SU-DHL-6 (cell line): ENCODE results near the gene GCFC2.

Source experiments
- H2AFZ ChIP-seq: fragments of 200-600 bp; sonication (generic); 2 replicates; pipeline ENCODE4 v1.6.1; 2014; ENCODE audit warnings: low read depth, mild to moderate bottlenecking, moderate library complexity, mixed read lengths, antibody characterized with exemption, low read length; ENCODE audit not compliant: severe bottlenecking
- H3F3A ChIP-seq: fragments of 200-600 bp; shearing (Covaris generic); 2 replicates; pipeline ENCODE4 v1.6.0; 2016; ENCODE audit warnings: antibody characterized with exemption, mild to moderate bottlenecking; ENCODE audit not compliant: insufficient read depth
- H3K27ac ChIP-seq: fragments of 200-600 bp; sonication (generic); 2 replicates; pipeline ENCODE4 v1.5.1; 2016; ENCODE audit warnings: low read depth, mild to moderate bottlenecking, low read length, moderate library complexity, mixed read lengths
- H3K27me3 ChIP-seq: fragments of 200-600 bp; sonication (generic), shearing (Covaris generic); 2 replicates; pipeline ENCODE4 v1.6.0; 2014; ENCODE audit warnings: mild to moderate bottlenecking, low read length
- H3K36me3 ChIP-seq: fragments of 200-600 bp; sonication (generic); 2 replicates; pipeline ENCODE4 v1.6.1; 2014; ENCODE audit warnings: mild to moderate bottlenecking, low read length, mixed read lengths
- H3K4me2 ChIP-seq: fragments of 300-600, 200-600 bp; shearing (Covaris generic), sonication (generic); 2 replicates; pipeline ENCODE4 v1.6.0; 2014; ENCODE audit warnings: low read length, low read depth, mild to moderate bottlenecking; ENCODE audit not compliant: poor library complexity, severe bottlenecking
- H3K4me3 ChIP-seq: fragments of 200-600 bp; sonication (generic); 2 replicates; pipeline ENCODE4 v1.5.1; 2014; ENCODE audit warnings: antibody characterized with exemption, low read length, mild to moderate bottlenecking, mixed read lengths; ENCODE audit not compliant: insufficient read depth, poor library complexity, severe bottlenecking
- H3K79me2 ChIP-seq: fragments of 200-600 bp; sonication (generic); 2 replicates; pipeline ENCODE4 v1.6.1; 2014; ENCODE audit warnings: mild to moderate bottlenecking, low read length, moderate library complexity; ENCODE audit not compliant: insufficient read depth
- H3K9ac ChIP-seq: fragments of 200-600 bp; sonication (generic); 2 replicates; pipeline ENCODE4 v1.7.0; 2014; ENCODE audit warnings: mild to moderate bottlenecking, low read length
- H3K9me2 ChIP-seq: fragments of 200-600 bp; sonication (generic); replicated peaks from 2 replicates; pipeline ENCODE4 v1.6.1; 2014; ENCODE audit warnings: low read length; ENCODE audit not compliant: insufficient read depth
- H3K9me3 ChIP-seq: fragments of 200-600 bp; sonication (generic); 2 replicates; pipeline ENCODE4 v1.6.1; 2014; ENCODE audit warnings: low read length, mixed read lengths; ENCODE audit not compliant: insufficient read depth
- H4K20me1 ChIP-seq: fragments of 200-600 bp; sonication (generic); 2 replicates; pipeline ENCODE4 v1.6.1; 2014; ENCODE audit warnings: low read depth, mild to moderate bottlenecking, antibody characterized with exemption, low read length, moderate library complexity, mixed read lengths
- CTCF ChIP-seq: fragments of 200-600 bp; sonication (generic); IDR thresholded peaks from one replicate; pipeline ENCODE4 v1.5.1; 2017; ENCODE audit warnings: antibody characterized with exemption, mild to moderate bottlenecking, low read length, moderate library complexity; ENCODE audit not compliant: insufficient read depth, poor library complexity, severe bottlenecking
- EZH2phosphoT487 ChIP-seq: fragments of 200-600 bp; sonication (generic), shearing (Covaris generic); conservative IDR thresholded peaks from 2 replicates; pipeline ENCODE4 v1.6.1; 2018; ENCODE audit warnings: mild to moderate bottlenecking, antibody characterized with exemption, low read length, moderate library complexity, mixed read lengths

GCFC2 gene

GRCh38 chr2:75710577-75711253 is at the start of gene GCFC2:
GCFC2 (minus strand) TSS chr2:75710915; CDS start chr2:75710855, 60 bp downstream.
- Histone ChIP-seq H3K9ac (peak within 1 kb of the TSS; percentile 99), H3K36me3 (0 out of 2 replicates have a peak, but pooled peaks cover 4% of the 10 kb centered on the region), H3K4me3 (peak within 1 kb of the TSS; percentile 97), H3K4me2 (peak within 1 kb of the TSS; percentile 100), H4K20me1 (no peaks in the 10 kb centered on the region), H3K9me3 (no peaks in the 10 kb centered on the region), H3K79me2 (peaks cover 31% of the 10 kb centered on the region), H3F3A (peaks cover 11% of the 10 kb centered on the region; the same call in 1 of the 2 replicates), H3K9me2 (no peaks in the 10 kb centered on the region), H3K27ac (peak within 1 kb of the TSS; percentile 94), H2AFZ (peak within 1 kb of the TSS; percentile 100), H3K27me3 (no peaks in the 10 kb centered on the region)
- TF ChIP-seq EZH2phosphoT487 (no peak), CTCF (no peak)

GRCh38 chr2:75752828-75753227 is 42.1 kb upstream of the GCFC2 start:
- no peaks in the 10 kb centered on the region for H3K36me3 ChIP-seq
- TF ChIP-seq CTCF (no peak), EZH2phosphoT487 (no peak)
- no peaks in the 10 kb centered on the region for H4K20me1 ChIP-seq
- H3K4me3 ChIP-seq, result no peak overlapping the region
- no peak overlapping the region for H3K4me2 ChIP-seq
- H3K9ac ChIP-seq, result no peak overlapping the region
- H3K27me3 ChIP-seq, result 0 out of 2 replicates have a peak, but pooled peaks cover 3% of the 10 kb centered on the region
- no peak overlapping the region for H2AFZ ChIP-seq
- no peaks in the 10 kb centered on the region for H3F3A ChIP-seq
- H3K79me2 ChIP-seq, result no peaks in the 10 kb centered on the region
- no peaks in the 10 kb centered on the region for H3K9me2 ChIP-seq
- H3K27ac ChIP-seq, result no peak overlapping the region
- H3K9me3 ChIP-seq, result no peaks in the 10 kb centered on the region

GRCh38 chr2:75751824-75752468 is 41.2 kb upstream of the GCFC2 start:
- Histone ChIP-seq H3K9me3 (no peaks in the 10 kb centered on the region), H3K27me3 (0 out of 2 replicates have a peak, but pooled peaks cover 1% of the 10 kb centered on the region), H3K79me2 (no peaks in the 10 kb centered on the region), H2AFZ (no peak overlapping the region), H3K9me2 (no peaks in the 10 kb centered on the region), H3K9ac (no peak overlapping the region), H3K36me3 (no peaks in the 10 kb centered on the region), H3K4me3 (no peak overlapping the region), H3K4me2 (no peak overlapping the region), H3K27ac (no peak overlapping the region), H3F3A (no peaks in the 10 kb centered on the region), H4K20me1 (no peaks in the 10 kb centered on the region)
- TF ChIP-seq CTCF (no peak), EZH2phosphoT487 (no peak)
